ENCODE results near the gene CTBP1.

DNA sequence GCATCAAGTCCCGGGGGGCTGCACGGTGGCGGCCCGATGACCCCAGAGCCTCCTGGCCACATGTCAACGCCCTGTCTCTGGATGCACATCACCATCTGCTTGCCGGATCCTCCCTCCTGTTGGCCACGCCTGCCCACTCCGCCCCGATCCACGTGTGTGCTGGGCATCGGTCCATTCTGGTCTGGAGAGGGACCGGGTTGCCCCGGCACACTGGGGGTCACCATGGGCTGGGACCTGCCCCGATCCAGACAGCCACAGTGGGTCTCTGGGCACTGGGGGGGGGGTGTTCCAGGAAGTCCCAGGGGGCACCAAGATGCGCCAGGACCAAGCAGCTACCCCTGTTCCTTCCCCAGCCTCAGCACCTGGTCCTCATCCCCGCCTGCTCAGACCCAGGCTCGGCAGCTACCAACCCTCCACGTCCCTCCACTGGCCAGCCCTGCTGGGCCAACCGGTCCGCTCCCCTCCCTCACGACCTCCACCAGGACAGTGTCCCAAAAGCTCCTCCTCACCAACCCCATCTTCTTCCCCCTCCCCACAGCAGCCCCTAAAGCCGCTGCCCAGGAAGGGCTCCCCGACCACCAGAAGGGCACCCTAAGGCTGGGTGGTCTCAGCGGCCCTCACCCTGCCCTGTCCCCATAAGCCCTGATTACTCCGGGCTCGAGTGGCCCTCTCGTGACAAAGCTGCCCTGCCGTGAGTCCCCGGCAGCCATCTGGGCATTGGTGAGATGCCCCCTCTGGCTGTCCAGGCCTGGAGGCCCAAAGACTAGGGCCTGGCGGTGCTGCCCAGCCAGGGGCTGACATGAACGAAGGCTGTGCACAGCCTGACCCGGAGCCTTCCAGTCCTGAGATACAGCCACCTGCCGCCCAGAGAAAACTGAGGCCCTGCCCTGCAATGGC, 4.6 kb downstream of the CTBP1 start:
- TF ChIP-seq, protein P1, sequence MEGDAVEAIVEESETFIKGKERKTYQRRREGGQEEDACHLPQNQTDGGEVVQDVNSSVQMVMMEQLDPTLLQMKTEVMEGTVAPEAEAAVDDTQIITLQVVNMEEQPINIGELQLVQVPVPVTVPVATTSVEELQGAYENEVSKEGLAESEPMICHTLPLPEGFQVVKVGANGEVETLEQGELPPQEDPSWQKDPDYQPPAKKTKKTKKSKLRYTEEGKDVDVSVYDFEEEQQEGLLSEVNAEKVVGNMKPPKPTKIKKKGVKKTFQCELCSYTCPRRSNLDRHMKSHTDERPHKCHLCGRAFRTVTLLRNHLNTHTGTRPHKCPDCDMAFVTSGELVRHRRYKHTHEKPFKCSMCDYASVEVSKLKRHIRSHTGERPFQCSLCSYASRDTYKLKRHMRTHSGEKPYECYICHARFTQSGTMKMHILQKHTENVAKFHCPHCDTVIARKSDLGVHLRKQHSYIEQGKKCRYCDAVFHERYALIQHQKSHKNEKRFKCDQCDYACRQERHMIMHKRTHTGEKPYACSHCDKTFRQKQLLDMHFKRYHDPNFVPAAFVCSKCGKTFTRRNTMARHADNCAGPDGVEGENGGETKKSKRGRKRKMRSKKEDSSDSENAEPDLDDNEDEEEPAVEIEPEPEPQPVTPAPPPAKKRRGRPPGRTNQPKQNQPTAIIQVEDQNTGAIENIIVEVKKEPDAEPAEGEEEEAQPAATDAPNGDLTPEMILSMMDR (IDR thresholded peaks at IDR 0.05; ENCODE audit: low read depth, low read length) = no peak
- TF ChIP-seq POLR2A (IDR thresholded peaks at IDR 0.05; ENCODE audit: extremely low read depth, insufficient read length) (no peak), MYC (IDR thresholded peaks at IDR 0.05; ENCODE audit: low read depth, low read length) (no peak)
- TF ChIP-seq, protein P2, sequence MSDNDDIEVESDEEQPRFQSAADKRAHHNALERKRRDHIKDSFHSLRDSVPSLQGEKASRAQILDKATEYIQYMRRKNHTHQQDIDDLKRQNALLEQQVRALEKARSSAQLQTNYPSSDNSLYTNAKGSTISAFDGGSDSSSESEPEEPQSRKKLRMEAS (IDR thresholded peaks at IDR 0.05; ENCODE audit: low read depth, low read length) = no peak

Data from NB4 (cell line).